GM19193 (cell line): ENCODE results near the gene RGMB.

ENCODE experiments used
- POLR2A ChIP-seq: IDR thresholded peaks from 4 replicates; pipeline ENCODE4 v1.6.1; 2011; ENCODE audit not compliant: insufficient read depth, insufficient read length; ENCODE audit errors: extremely low read depth

Gene RGMB

GRCh38 chr5:98840946-98841345 is 67.5 kb downstream of the RGMB start:
- TF ChIP-seq POLR2A = no peak

GRCh38 chr5:98843481-98843880 is 70.0 kb downstream of the RGMB start:
- TF ChIP-seq POLR2A = no peak

GRCh38 chr5:98844865-98845264 is 71.4 kb downstream of the RGMB start:
- TF ChIP-seq POLR2A = no peak

GRCh38 chr5:98845878-98846277 is 72.4 kb downstream of the RGMB start:
- TF ChIP-seq POLR2A = no peak
